ENCODE measurements around the gene PTS. TPM values are rescaled to one million over a fixed set of nuclear protein-coding genes. Genes with fewer than 3 reads are reported as not detected.

The PTS gene
- total and polyA plus RNA-seq, 2 donors from 2014 or later = 40.6 to 76.4 TPM

DNA sequence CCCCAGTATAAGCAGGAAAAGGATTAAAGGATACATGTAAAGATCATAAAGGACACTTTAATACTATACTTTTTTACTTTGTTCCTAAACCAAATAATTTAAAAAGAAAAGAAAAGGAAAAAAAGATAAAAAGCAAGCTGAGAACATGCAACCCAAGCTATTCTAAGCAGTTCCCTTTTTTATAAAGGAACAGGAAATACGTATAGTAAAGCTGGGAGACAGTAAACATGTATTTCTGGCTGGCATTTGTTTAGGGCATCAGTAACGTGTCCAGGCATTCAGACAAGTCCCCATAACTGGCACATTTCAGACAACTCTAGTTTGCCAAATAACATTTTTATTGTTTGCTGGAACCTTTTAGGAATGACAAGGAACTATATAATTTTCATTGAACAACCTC lies 26.0 kb upstream of the PTS start:
- FAIRE-seq = no peak

DNA sequence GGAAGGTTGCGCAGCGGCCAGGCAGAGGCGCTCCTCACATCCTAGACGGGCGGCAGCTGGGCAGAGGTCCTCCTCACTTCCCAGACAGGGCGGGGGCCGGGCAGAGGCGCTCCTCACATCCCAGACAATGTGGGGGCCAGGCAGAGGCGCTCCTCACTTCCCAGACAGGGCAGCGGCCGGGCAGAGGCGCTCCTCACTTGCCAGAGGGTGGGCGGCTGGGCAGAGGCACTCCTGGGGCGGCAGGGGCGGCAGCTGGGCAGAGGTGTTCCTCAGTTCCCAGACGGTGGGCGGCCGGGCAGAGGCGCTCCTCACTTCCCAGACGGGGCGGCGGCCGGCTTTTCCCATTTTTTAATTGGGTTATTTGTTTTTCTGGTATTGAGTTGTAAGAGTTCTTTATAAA lies 20.2 kb upstream of the PTS start:
- intact Hi-C loops (cut with DNase I) = no loop called here
- H3K36me3 ChIP-seq (ENCODE audit: control insufficient read depth in 2 of 3, insufficient read depth in 3 of 3, low read length in 3 of 3) = no peaks in the 10 kb centered on the region
- H3K27me3 ChIP-seq (ENCODE audit: control insufficient read depth, insufficient read depth, low read length) = no peaks in the 10 kb centered on the region
- H3K4me1 ChIP-seq (ENCODE audit: control insufficient read depth in 2 of 3, insufficient read depth in 2 of 3, low read depth in 1 of 3, low read length in 3 of 3) = no peaks in the 10 kb centered on the region
- FAIRE-seq (no peak), DNase-seq (no peak)
- H3K27ac ChIP-seq (ENCODE audit: low read depth in 2 of 2, low read length in 2 of 2) = no peak overlapping the region
- TF ChIP-seq CTCF (IDR thresholded peaks at IDR 0.05; ENCODE audit: borderline replicate concordance, extremely low read depth, insufficient read depth) = no peak
- H3K4me3 ChIP-seq (ENCODE audit: low read length in 3 of 3) = no peak overlapping the region
- no peak overlapping the region for H3K9ac ChIP-seq (ENCODE audit: low read length in 3 of 3)
- H3K9me3 ChIP-seq (ENCODE audit: control insufficient read depth in 2 of 3, insufficient read depth in 1 of 3, low read length in 3 of 3) = no peaks in the 10 kb centered on the region

More for the DNA sequence above, 26.0 kb upstream of the PTS start:
- no peaks in the 10 kb centered on the region for H3K36me3 ChIP-seq (ENCODE audit: control insufficient read depth in 2 of 3, insufficient read depth in 3 of 3, low read length in 3 of 3)
- no peak overlapping the region for H3K4me3 ChIP-seq (ENCODE audit: low read length in 3 of 3)
- intact Hi-C loops (cut with DNase I) = no loop called here
- peaks cover 0 to 3% (median 0%) of the 10 kb centered on the region in 3 donors for H3K4me1 ChIP-seq (ENCODE audit: control insufficient read depth in 2 of 3, insufficient read depth in 2 of 3, low read depth in 1 of 3, low read length in 3 of 3)
- no peak for DNase-seq
- H3K27me3 ChIP-seq (ENCODE audit: control insufficient read depth, insufficient read depth, low read length) = no peaks in the 10 kb centered on the region
- no peak for TF ChIP-seq CTCF (IDR thresholded peaks at IDR 0.05; ENCODE audit: borderline replicate concordance, extremely low read depth, insufficient read depth)
- H3K27ac ChIP-seq (ENCODE audit: low read depth in 2 of 2, low read length in 2 of 2) = no peak overlapping the region
- H3K9ac ChIP-seq (ENCODE audit: low read length in 3 of 3) = no peak overlapping the region
- no peaks in the 10 kb centered on the region for H3K9me3 ChIP-seq (ENCODE audit: control insufficient read depth in 2 of 3, insufficient read depth in 1 of 3, low read length in 3 of 3)

GRCh38 chr11:112210890-112211289 lies 15.3 kb upstream of the PTS start:
- H3K9me3 ChIP-seq (ENCODE audit: control insufficient read depth in 2 of 3, insufficient read depth in 1 of 3, low read length in 3 of 3) = no peaks in the 10 kb centered on the region
- intact Hi-C loops (cut with DNase I) = no loop called here
- TF ChIP-seq CTCF (IDR thresholded peaks at IDR 0.05; ENCODE audit: borderline replicate concordance, extremely low read depth, insufficient read depth) = no peak

DNA sequence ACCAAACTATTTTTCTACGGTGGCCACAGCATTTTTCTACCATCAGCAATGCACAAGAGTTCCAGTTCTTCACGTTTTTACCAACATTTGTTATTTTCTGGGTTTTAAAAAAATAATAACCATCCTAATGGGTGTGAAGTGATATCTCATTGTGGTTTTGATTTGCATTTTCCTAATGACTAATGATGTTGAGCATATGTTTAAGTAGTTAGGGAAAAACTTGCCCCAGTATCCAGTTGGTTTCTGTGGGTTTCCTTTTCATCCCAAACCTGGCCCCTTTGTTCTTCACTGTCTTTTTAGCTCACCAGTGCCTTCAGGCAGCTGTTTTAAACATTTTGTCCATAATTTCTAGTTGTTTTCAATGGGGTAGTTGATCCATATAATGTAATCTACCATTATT lies 14.7 kb upstream of the PTS start:
- Histone ChIP-seq H3K4me1 (ENCODE audit: control insufficient read depth in 2 of 3, insufficient read depth in 2 of 3, low read depth in 1 of 3, low read length in 3 of 3) (no peaks in the 10 kb centered on the region), H3K27ac (ENCODE audit: low read depth in 2 of 2, low read length in 2 of 2) (no peak overlapping the region), H3K9ac (ENCODE audit: low read length in 3 of 3) (no peak overlapping the region), H3K36me3 (ENCODE audit: control insufficient read depth in 2 of 3, insufficient read depth in 3 of 3, low read length in 3 of 3) (no peaks in the 10 kb centered on the region), H3K9me3 (ENCODE audit: control insufficient read depth in 2 of 3, insufficient read depth in 1 of 3, low read length in 3 of 3) (no peaks in the 10 kb centered on the region), H3K27me3 (ENCODE audit: control insufficient read depth, insufficient read depth, low read length) (no peaks in the 10 kb centered on the region), H3K4me3 (ENCODE audit: low read length in 3 of 3) (no peak overlapping the region)
- DNase-seq (no peak), FAIRE-seq (no peak)
- intact Hi-C loops (cut with DNase I) = no loop called here
- no peak for TF ChIP-seq CTCF (IDR thresholded peaks at IDR 0.05; ENCODE audit: borderline replicate concordance, extremely low read depth, insufficient read depth)

More at GRCh38 chr11:112210890-112211289, 15.3 kb upstream of the PTS start:
- Histone ChIP-seq H3K4me3 (ENCODE audit: low read length in 3 of 3) (no peak overlapping the region), H3K36me3 (ENCODE audit: control insufficient read depth in 2 of 3, insufficient read depth in 3 of 3, low read length in 3 of 3) (no peaks in the 10 kb centered on the region), H3K4me1 (ENCODE audit: control insufficient read depth in 2 of 3, insufficient read depth in 2 of 3, low read depth in 1 of 3, low read length in 3 of 3) (no peaks in the 10 kb centered on the region), H3K27me3 (ENCODE audit: control insufficient read depth, insufficient read depth, low read length) (no peaks in the 10 kb centered on the region), H3K9ac (ENCODE audit: low read length in 3 of 3) (no peak overlapping the region), H3K27ac (ENCODE audit: low read depth in 2 of 2, low read length in 2 of 2) (no peak overlapping the region)
- FAIRE-seq (no peak), DNase-seq (no peak)
